HepG2 (cell line): ENCODE measurements around the gene ANP32A. TPM values are rescaled to one million over a fixed set of nuclear protein-coding genes. Genes with fewer than 3 reads are reported as not detected.

ENCODE experiments used
- ATAC-seq: fragments of 200-7000 bp; cut with Tn5 transposase; 3 replicates; pipeline ENCODE4 v1.9.1; 2020; ENCODE audit warnings: mild to moderate bottlenecking, moderate library complexity
- BruUV-seq: library from RNA; stranded (reverse); fragments of 400-500 nt; replicated peaks from 2 replicates; lab custom pipeline; 2021; lab: Mats Ljungman, UMichigan
- CTCF ChIA-PET: fragments of 300-600 bp; formaldehyde crosslinking; extraction: SDS; loops from one replicate; lab custom pipeline; 2021; ENCODE audit warnings: low total read pairs, inconsistent platforms, low intra/inter-chr PET ratio; lab: Yijun Ruan, JAX
- POLR2A ChIA-PET: fragments of 350-600 bp; sonication (Branson Sonifier 250); formaldehyde crosslinking; loops from one replicate; lab custom pipeline; 2020; ENCODE audit warnings: antibody characterized with exemption, inconsistent platforms; lab: Yijun Ruan, JAX
- DNase-seq: peaks from one replicate; pipeline ENCODE4 v3.0.0-alpha.2; 2015; ENCODE audit warnings: low spot score
- FAIRE-seq: peaks from 3 replicates; lab custom pipeline; 2011; peaks lifted over from hg19 to GRCh38; lab: Jason Lieb, UNC
- H2AFZ ChIP-seq: one replicate; pipeline ENCODE4 v1.6.1; 2011; ENCODE audit warnings: low read length, inconsistent platforms
- H3K27ac ChIP-seq: fragments of 300-600 bp; 3 replicates; pipeline ENCODE4 v1.8.0; 2011; ENCODE audit warnings: mixed run types, mild to moderate bottlenecking, mixed read lengths, low read length, inconsistent platforms; ENCODE audit not compliant: insufficient read depth; ENCODE audit errors: extremely low read length
- H3K27me3 ChIP-seq, 2 experiments: fragments of 200-600 bp in 1 of 2; 2 replicates in 1 of 2; 3 replicates in 1 of 2; pipeline versions ENCODE4 v1.6.0 to v1.8.0; 2011; ENCODE audit warnings: low read length in 2 of 2, mild to moderate bottlenecking in 2 of 2, moderate library complexity in 2 of 2, inconsistent platforms in 1 of 2; ENCODE audit not compliant: insufficient read depth in 2 of 2, control insufficient read depth in 1 of 2
- H3K36me3 ChIP-seq, 2 experiments: fragments of 200-600 bp in 1 of 2; replicated peaks in 1 of 2; 2 replicates in 1 of 2; 3 replicates in 1 of 2; pipeline versions ENCODE4 v1.5.1 to v1.8.0; 2011; ENCODE audit warnings: low read length in 2 of 2, inconsistent platforms in 1 of 2; ENCODE audit not compliant: insufficient read depth in 2 of 2, control insufficient read depth in 1 of 2
- H3K4me1 ChIP-seq: 2 replicates; pipeline ENCODE4 v1.5.1; 2012; ENCODE audit warnings: low read length, inconsistent platforms; ENCODE audit not compliant: insufficient read depth
- H3K4me2 ChIP-seq: 2 replicates; pipeline ENCODE4 v1.6.0; 2011; ENCODE audit warnings: low read depth, low read length, inconsistent platforms
- H3K4me3 ChIP-seq, 3 experiments: fragments of 200-600 bp in 1 of 3; sonication (generic), shearing (Covaris generic) in 1 of 3; replicated peaks in 1 of 3; 2 replicates each; pipeline ENCODE4 v1.5.1; 2011 to 2016; ENCODE audit warnings: low read length in 3 of 3, inconsistent platforms in 2 of 3, low read depth in 2 of 3, mild to moderate bottlenecking in 2 of 3, control low read depth in 1 of 3, mixed read lengths in 1 of 3; ENCODE audit not compliant: insufficient read depth in 1 of 3
- H3K79me2 ChIP-seq: one replicate; pipeline ENCODE4 v1.6.1; 2011; ENCODE audit warnings: low read length, inconsistent platforms; ENCODE audit not compliant: insufficient read depth
- H3K9ac ChIP-seq: 2 replicates; pipeline ENCODE4 v1.6.0; 2011; ENCODE audit warnings: mild to moderate bottlenecking, low read depth, low read length, inconsistent platforms; ENCODE audit not compliant: insufficient read depth
- H3K9me3 ChIP-seq: 2 replicates; pipeline ENCODE4 v1.5.1; 2012; ENCODE audit warnings: mild to moderate bottlenecking, low read length
- H4K20me1 ChIP-seq: 2 replicates; pipeline ENCODE4 v1.6.0; 2011; ENCODE audit warnings: inconsistent platforms, mild to moderate bottlenecking, low read length, moderate library complexity; ENCODE audit not compliant: insufficient read depth
- ZBTB40 ChIP-seq, 2 experiments: fragments of 450-650 bp in 1 of 2; sonication (generic) in 1 of 2; formaldehyde crosslinking in 1 of 2; IDR thresholded peaks; 2 replicates each; pipeline versions ENCODE4 v1.6.1 to v1.8.0; 2016 to 2022; ENCODE audit warnings: antibody characterized with exemption in 1 of 2, mild to moderate bottlenecking in 1 of 2, missing genetic modification reagents in 1 of 2
- WGBS: methylation state at CpG from one replicate; pipeline ENCODE4 v1.1.6; 2017; ENCODE audit warnings: low lambda C conversion rate; 5-methylcytosine and 5-hydroxymethylcytosine counted together
- in situ Hi-C: cut with HindIII; loops from 2 replicates; pipeline ENCODE4 v1.10.0; 2017; ENCODE audit warnings: low pct_unique_long_range_greater_than_20kb; ENCODE audit not compliant: extremely low pct_ligation_motif_present
- intact Hi-C: fragments of 100-400 bp; cut with micrococcal nuclease; formaldehyde crosslinking; loops from one replicate; pipeline ENCODE4 v1.10.0; 2022; ENCODE audit not compliant: unreplicated experiment
- polyA plus RNA-seq, 8 experiments: library from polyadenylated mRNA; depleted of rRNA in 3 of 8; stranded (reverse) in 7 of 8; unstranded in 1 of 8; fragments of >200 nt; fragmentation: Illumina TruSeq in 4 of 8; extraction: Trizol in 4 of 8; gene quantifications; 2 replicates each; pipeline versions ENCODE4 v1.2.1 to v1.2.3, GENCODE V29; 2011 to 2016; ENCODE audit warnings: low read depth in 4 of 8, missing spikeins in 1 of 8, mixed read lengths in 1 of 8; ENCODE audit not compliant: insufficient read depth in 1 of 8
- total RNA-seq, 5 experiments: library from RNA; depleted of rRNA; stranded (reverse); fragments of >200 nt; fragmentation: Illumina TruSeq; extraction: Trizol; gene quantifications; 2 replicates each; pipeline ENCODE4 v1.2.3, GENCODE V29; 2016; ENCODE audit warnings: low read depth in 1 of 5

ANP32A gene
- total and polyA plus RNA-seq, 2 of the 13 experiments (the other 11 are each of a cell fraction or from before 2014, with no cell fraction given): 60.6 to 206 TPM

GRCh38 chr15:68732451-68732850 is 88.2 kb downstream of the ANP32A start:
- CTCF ChIA-PET: no interaction called here
- H3K9me3 ChIP-seq: no peaks in the 10 kb centered on the region
- H3K4me2 ChIP-seq: no peak overlapping the region
- no peak for FAIRE-seq
- DNase-seq: no peak
- TF ChIP-seq ZBTB40 (IDR thresholded peaks at IDR 0.05): no peak
- TF ChIP-seq ZBTB40 (CRISPR knock-in tag; IDR thresholded peaks at IDR 0.05): no peak
- intact Hi-C loops (no loop called here), in situ Hi-C loops (loop anchor here (5.0 kb wide), 1 partner anchor 145 kb away; no protein-coding TSS in a partner anchor)
- no peaks in the 10 kb centered on the region for H3K4me1 ChIP-seq
- H2AFZ ChIP-seq: no peak overlapping the region
- POLR2A ChIA-PET: no interaction called here
- H3K79me2 ChIP-seq: no peaks in the 10 kb centered on the region
- no peak for ATAC-seq
- no peak overlapping the region for H3K4me3 ChIP-seq
- H4K20me1 ChIP-seq: no peaks in the 10 kb centered on the region
- 14% methylated on average over 1 of the region's 2 CpGs for WGBS
- H3K27me3 ChIP-seq: peaks cover 0 to 23% of the 10 kb centered on the region in 2 experiments; a peak in 2 of 5 replicates
- H3K36me3 ChIP-seq: no peaks in the 10 kb centered on the region
- no peak overlapping the region for H3K27ac ChIP-seq
- H3K9ac ChIP-seq: no peak overlapping the region
- no TSS peak for BruUV-seq
